NCI-H2196 treated with DMSO at 0.1 percent for 48 hours (cell line): ENCODE data around the gene ACP2.
A peak's percentile ranks its signal among the peaks of the same experiment; 100 is the strongest.

Experiments used
- DNase-seq: peaks from one replicate; lab custom pipeline; 2025; ENCODE audit not compliant: unreplicated experiment; lab: John Stamatoyannopoulos, UW

The ACP2 gene

GRCh38 chr11:47269002-47269828 lies 20.6 kb upstream of the ACP2 start:
- DNase-seq, result peak; percentile 86

GRCh38 chr11:47268448-47269001 lies 19.9 kb upstream of the ACP2 start:
- no peak for DNase-seq

GRCh38 chr11:47267876-47268275 lies 19.3 kb upstream of the ACP2 start:
- DNase-seq, result no peak

GRCh38 chr11:47264521-47264920 lies 15.9 kb upstream of the ACP2 start:
- no peak for DNase-seq

- no peak for DNase-seq
Measured at GRCh38 chr11:47264119-47264518, 15.5 kb upstream of the ACP2 start.

- no peak for DNase-seq
Measured at GRCh38 chr11:47261291-47261800, 12.7 kb upstream of the ACP2 start.

GRCh38 chr11:47260366-47260765 lies 11.8 kb upstream of the ACP2 start:
- DNase-seq, result no peak

GRCh38 chr11:47259232-47259977 lies 10.8 kb upstream of the ACP2 start:
- DNase-seq, result no peak

- DNase-seq, result no peak
Measured at GRCh38 chr11:47258317-47258902, 9.8 kb upstream of the ACP2 start.

GRCh38 chr11:47257517-47258316 lies 9.1 kb upstream of the ACP2 start, which contains the start of gene NR1H3:
Gene NR1H3 (plus strand): TSS chr11:47257996. CDS start chr11:47259217, 1,221 bp downstream.
- no peak for DNase-seq

GRCh38 chr11:47257177-47257516 lies 8.5 kb upstream of the ACP2 start:
- no peak for DNase-seq

- DNase-seq, result no peak
Measured at GRCh38 chr11:47256374-47256773, 7.8 kb upstream of the ACP2 start.

GRCh38 chr11:47254386-47254785 lies 5.8 kb upstream of the ACP2 start:
- no peak for DNase-seq

- no peak for DNase-seq
Measured at GRCh38 chr11:47253660-47254059, 5.0 kb upstream of the ACP2 start.

GRCh38 chr11:47251751-47252150 lies 3.1 kb upstream of the ACP2 start:
- no peak for DNase-seq

- no peak for DNase-seq
Measured at GRCh38 chr11:47249378-47249715, 733 bp upstream of the ACP2 start.

GRCh38 chr11:47248304-47248663 lies 330 bp downstream of the ACP2 start:
- no peak for DNase-seq

GRCh38 chr11:47247502-47247901 lies 1.1 kb downstream of the ACP2 start:
- DNase-seq, result no peak

GRCh38 chr11:47245611-47246357 lies 2.8 kb downstream of the ACP2 start:
- no peak for DNase-seq
